Right renal pelvis (tissue), 4 donors: Measurements from ENCODE around the gene B3GALT5. TPM values are rescaled to one million over a fixed set of nuclear protein-coding genes. Genes with fewer than 3 reads are reported as not detected.

Experiments used
- DNase-seq, 4 donors: peaks; one replicate each; pipeline ENCODE4 v3.0.0-alpha.2; 2013; ENCODE audit warnings: low read depth in 4 of 4, low spot score in 3 of 4, missing footprints in 1 of 4
- polyA plus RNA-seq, 4 donors: library from polyadenylated mRNA; unstranded; fragments of 120-200 nt; gene quantifications; one replicate each; pipeline ENCODE4 v1.2.1, GENCODE V29; 2013; ENCODE audit not compliant: insufficient read length in 4 of 4

Gene B3GALT5
- polyA plus RNA-seq, 4 donors = 1.4 to 1.9 (median 1.5) TPM

GRCh38 chr21:39602076-39602689 is 10.6 kb upstream of the B3GALT5 start:
- no peak for DNase-seq

- DNase-seq = no peak
Measured at GRCh38 chr21:39602793-39603192, 9.9 kb upstream of the B3GALT5 start.

GRCh38 chr21:39604951-39605350 is 7.8 kb upstream of the B3GALT5 start:
- no peak for DNase-seq

GRCh38 chr21:39610703-39611102 is 2.0 kb upstream of the B3GALT5 start:
- DNase-seq = no peak

GRCh38 chr21:39611551-39612190 is 1.1 kb upstream of the B3GALT5 start:
- DNase-seq = no peak

- no peak for DNase-seq
Measured at GRCh38 chr21:39613041-39613934, 548 bp downstream of the B3GALT5 start.

- DNase-seq = no peak
Measured at GRCh38 chr21:39616211-39616772, 3.6 kb downstream of the B3GALT5 start.

- DNase-seq = no peak
Measured at GRCh38 chr21:39620856-39621255, 8.1 kb downstream of the B3GALT5 start.

- no peak for DNase-seq
Measured at GRCh38 chr21:39625211-39625895, 12.6 kb downstream of the B3GALT5 start.

- DNase-seq = no peak
Measured at GRCh38 chr21:39628385-39628784, 15.6 kb downstream of the B3GALT5 start.

GRCh38 chr21:39630191-39630591 is 17.5 kb downstream of the B3GALT5 start:
- DNase-seq = no peak

- no peak for DNase-seq
Measured at GRCh38 chr21:39630827-39631226, 18.1 kb downstream of the B3GALT5 start.

- DNase-seq = no peak
Measured at GRCh38 chr21:39631842-39632562, 19.3 kb downstream of the B3GALT5 start.

- no peak for DNase-seq
Measured at GRCh38 chr21:39632796-39633442, 20.2 kb downstream of the B3GALT5 start.

GRCh38 chr21:39633770-39634181 is 21.0 kb downstream of the B3GALT5 start:
- no peak for DNase-seq

GRCh38 chr21:39634507-39634906 is 21.8 kb downstream of the B3GALT5 start:
- DNase-seq = no peak

GRCh38 chr21:39637197-39637970 is 24.6 kb downstream of the B3GALT5 start:
- no peak for DNase-seq

- DNase-seq = no peak
Measured at GRCh38 chr21:39637971-39638240, 25.2 kb downstream of the B3GALT5 start.

GRCh38 chr21:39638281-39638680 is 25.5 kb downstream of the B3GALT5 start:
- DNase-seq = no peak
